Activated naive CD4-positive, alpha-beta T cell treated with anti-CD3 and anti-CD28 coated beads, Interleukin-2, amount 50 U/mL, for 16 hours (primary cell): Measurements from ENCODE around the gene ZBTB18.

Experiments used
- DNase-seq: peaks from one replicate; pipeline ENCODE4 v3.0.0-alpha.2; 2020

ZBTB18 gene

DNA sequence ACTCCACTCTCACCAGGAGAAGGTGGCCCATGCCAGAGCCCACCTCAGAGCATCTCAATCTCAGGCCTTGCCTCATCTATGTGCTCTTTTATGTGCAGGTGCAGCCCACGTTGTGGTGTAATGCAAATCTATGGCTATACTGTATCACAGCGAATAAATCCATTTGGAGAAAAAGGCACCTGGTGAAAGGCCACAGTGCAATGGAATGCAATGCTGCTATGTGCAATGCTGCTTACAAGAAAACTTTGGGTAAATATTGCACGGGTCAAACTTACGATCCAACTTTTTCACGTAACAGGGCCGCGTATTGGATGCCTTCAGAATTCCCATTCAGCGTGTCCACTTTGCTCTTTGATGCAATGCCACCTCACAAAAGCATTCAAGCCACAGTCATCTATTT, 13.5 kb downstream of the ZBTB18 start:
- no peak for DNase-seq

DNA sequence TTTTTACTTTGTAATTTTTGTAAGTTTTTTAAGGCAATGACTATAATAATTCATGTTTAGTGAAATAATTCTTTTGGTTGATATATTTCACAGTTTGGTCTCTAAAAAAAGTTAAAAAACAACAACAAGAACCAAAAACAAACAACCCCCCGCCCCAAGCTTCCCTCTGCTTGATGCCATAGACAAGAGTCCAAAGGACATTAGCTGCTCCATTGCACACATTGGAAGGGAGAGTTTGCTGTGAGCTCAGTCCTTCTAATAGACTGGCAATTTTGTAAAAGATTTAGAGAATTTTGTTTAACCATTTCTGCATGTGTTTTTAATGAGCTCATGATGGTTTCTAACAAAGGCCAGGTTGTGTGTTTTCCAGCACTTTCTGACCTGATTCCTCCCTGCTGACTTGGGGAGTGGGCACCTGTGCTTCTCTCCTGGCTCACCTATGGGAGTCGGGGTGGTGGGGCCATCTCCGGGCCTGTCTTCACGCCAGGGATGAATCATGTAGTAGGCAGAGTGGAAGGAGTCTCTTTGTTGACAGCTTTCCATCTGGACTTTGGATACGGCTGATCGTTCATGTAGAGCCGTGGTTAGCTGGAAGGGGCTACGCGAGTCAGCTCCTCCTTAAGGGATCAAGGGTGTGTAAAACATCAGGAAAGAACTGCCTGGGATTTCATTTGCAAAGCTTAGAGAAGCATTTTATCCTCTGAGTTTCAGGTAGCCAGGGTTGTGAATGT, 14.1 kb downstream of the ZBTB18 start:
- no peak for DNase-seq

DNA sequence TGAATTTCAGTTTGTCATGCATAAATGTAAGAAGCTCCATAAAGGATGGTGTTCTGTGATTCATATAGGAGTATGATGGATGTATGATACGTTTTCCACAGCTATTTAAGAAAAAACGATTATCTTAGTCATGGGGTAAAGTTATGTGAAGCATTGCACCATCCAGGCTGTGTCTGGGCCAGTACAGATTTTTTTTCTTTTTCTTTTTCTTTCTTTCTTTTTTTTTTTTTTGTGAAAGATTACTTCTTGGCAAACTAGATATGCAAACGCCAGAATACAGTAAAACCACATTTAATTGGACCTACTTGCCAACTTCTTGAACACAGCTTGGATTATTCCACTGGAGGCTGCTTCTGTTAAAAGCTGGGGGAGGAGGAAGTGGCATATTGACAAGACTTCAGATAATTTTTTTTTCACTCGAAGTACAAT, 14.9 kb downstream of the ZBTB18 start:
- DNase-seq, result no peak

DNA sequence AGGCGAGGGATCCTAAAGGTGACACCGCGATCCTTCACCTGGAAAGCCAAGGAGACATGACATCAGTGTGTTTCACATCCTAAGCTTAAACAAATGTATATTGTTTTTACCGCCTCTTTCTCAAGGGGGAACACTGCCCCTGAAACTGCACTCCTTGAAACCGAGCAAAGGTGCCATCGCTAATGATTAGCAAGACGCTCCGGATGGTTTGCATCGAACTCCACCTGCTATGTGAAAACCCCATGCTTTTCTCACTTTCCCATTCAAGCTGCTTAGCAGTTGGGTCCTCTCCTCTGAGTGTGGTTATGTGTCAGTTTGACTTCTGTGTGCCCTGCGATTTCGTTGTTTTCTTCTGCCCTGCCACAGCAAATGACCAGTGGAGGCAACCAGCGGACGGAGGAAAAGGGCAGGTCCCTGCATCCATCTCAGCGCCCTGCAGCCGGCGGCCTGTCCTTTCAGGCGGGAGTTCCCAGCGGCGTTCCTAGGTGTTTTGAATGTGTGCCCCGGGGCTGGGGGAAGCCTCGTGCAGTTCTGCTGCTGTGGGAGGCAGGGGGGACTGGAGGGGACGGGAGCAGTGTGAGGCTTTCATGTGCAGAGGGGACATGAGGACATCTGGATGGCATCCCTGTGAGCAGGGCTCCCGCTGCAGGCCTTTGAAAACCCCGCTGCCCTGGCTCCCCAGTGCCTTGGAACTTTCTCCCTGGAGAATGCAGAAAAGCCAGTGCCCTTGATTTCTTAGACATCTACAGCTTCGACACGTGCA, 16.1 kb downstream of the ZBTB18 start:
- DNase-seq, result no peak

DNA sequence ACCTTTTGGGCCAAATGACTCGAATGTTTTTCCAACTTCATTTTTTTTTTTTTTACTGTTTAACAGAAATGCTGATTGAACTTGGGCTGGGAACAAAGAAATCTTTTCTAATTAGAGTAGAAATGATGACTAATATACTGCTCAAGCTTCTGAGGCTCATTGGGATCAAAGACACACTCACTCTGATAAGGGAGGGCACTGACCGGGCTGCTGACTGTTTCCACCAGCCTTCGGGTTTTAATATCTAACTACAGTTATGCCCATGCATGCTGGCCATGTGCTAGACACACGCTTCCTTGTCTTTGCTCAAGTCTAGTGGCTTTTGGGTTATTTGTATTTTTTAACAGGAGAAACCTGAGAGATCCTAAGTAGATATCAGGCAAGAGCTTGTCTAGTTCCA, 16.8 kb downstream of the ZBTB18 start:
- DNase-seq, result no peak

- DNase-seq, result no peak
Measured at GRCh38 chr1:244068567-244068966, 17.5 kb downstream of the ZBTB18 start.

DNA sequence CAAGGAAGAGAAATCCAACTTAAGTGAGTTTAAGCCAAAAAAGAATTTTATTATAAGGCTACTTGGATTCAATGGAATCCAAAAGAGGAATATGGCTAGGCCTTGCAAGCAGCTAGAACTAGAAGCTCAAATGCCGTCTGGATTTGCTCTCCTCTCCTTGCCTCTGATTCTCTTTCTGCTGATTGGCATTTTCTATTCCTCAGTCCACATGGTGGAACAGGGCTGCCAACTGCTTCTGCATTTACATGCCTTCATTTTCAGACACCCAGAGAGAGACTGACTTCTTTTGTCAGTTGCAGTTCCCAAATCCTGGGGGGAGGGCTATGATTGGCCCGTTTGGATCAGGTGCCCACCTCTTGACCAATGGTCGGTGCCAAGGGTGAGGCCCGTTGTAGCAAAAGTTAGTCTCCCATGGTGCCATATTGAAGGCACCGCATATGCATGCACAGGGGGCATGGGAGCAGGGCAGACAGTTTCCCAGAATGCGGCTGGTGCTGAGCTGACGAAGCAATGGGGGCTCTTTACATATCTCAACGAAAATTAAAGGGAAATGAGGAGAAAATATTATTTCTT, 18.3 kb downstream of the ZBTB18 start:
- no peak for DNase-seq

- DNase-seq, result peak; percentile 44
Measured at GRCh38 chr1:244074559-244075171, 23.6 kb downstream of the ZBTB18 start.

DNA sequence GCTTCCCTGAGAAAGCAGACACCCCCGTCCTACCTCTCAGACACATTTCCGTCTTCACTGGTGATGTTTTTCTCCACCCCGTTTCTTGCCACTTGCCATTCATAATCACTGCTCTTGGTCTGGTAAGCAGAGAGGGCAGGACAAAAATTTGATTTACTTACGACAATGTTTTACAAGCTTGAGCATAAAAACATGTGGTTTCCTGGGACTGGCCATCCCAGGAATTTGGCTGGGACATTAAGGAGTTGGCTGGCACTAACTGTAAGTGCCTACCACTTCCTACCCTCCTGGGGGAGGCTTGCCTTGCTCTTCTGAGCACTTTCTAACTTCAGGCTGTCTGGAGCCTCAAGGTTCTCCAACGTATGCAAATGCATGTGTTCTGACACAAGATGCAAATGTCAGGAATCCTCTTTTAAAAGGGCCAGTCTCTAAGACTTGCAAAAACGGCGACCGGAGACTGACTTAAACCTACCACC, 24.2 kb downstream of the ZBTB18 start:
- no peak for DNase-seq

GRCh38 chr1:244076740-244077139, 25.7 kb downstream of the ZBTB18 start:
- DNase-seq, result no peak

DNA sequence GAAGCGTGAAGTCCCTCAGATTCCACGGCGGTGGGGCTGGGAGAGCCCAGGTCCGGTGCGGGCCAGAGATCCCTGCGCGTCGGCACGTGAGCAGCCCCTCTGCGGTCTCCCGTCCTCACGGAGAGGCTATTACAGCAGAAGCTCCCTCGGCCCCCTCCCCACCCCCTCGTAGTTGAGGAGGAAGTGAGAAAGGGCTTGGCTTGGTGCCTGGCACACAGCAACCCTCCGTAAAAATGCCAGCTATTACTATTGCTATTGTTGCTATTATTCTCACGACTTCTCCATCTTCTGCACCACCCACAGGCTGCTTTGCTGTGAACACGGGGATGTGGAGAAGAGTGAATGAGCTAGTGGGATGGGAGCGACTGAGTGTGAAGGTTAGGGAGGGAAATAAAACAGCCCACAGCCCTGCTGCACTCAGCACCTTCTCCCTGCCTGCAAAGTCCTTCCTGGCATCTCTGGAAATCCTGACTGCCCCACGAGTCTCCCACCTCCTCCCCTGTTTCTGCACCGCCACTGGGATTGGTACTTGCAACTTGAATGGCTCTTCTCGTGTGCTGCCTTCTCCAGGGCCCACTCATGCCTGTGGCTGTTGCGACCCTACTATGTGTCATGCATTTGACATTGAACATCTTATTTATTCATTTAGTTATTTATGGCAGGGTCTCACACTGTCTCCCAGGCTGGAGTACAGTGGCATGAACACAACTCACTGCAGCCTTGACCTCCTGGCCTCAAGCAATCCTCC, 26.6 kb downstream of the ZBTB18 start:
- no peak for DNase-seq

DNA sequence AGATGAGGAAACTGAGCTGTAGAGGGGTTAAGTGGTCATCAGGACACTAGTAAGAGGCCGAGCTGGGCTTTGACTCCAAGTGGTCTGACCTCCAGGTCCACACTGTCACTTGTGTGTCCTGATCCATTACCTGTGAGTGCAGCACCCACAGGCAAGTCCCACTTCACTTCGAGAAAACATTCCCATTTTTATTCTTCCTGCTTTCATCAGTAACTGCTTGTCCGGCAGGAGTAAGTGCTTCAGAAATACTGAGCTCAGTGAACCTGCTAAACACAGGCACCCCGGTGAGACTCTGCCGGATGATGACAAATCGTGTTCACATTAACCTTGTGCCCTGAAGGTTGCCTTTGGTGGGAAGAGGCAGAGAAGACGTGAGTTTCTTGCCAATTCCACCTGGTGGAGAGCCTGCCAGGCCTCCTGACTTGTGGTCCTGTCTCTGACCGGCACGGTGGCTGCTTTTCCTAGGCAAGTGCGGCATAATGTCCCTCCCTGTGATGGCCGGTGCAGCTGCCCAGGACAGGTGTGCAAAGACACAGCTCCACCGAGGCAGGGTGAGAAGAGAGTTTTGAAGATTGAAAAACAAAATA, 29.4 kb downstream of the ZBTB18 start:
- no peak for DNase-seq

DNA sequence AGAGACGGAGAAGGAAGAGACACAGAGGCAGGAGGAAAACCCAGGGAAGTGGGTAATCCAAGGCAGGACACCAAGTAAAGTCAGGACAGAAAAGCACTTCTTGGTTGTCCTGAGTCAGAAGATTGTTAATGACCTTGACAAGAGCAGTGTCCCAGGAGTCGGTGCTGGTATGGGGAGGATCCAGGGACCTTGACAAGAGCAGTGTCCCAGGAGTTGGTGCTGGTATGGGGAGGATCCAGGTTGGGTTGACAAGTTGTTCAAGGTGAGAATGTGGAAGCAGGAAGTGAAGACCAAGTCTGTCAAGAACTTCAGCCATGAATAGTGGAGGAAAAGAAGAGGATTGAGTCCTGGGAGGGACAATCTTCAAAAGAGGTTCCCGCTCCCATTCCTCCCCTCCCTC, 31.9 kb downstream of the ZBTB18 start:
- DNase-seq, result no peak

DNA sequence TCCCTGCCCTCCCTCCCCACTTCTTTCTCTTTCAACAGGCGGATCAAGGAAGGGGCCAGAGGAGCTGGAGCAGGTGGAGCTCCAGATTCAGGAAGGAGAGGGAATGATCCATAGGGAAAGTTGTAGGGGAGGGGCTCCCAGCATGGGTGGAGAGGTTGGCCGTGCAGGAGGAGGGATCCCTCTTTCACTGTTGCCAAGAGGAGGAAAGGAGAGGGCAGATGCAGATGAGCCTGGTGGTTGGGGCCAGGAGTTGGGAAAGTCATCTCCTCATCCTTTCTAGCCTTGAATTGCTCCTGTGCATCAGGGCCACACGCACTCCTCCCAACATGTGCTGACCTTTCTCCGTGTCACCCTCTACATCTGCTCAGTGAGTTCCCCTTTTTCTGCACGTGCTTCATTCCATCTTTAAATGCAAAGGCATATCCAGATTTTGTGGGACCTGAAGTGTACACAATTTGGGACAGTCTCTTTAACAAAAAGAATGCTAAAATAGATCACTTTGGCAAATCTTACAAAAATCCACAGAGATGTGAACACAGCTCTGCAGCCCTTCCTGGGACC, 32.4 kb downstream of the ZBTB18 start:
- no peak for DNase-seq

GRCh38 chr1:244084763-244085162, 33.7 kb downstream of the ZBTB18 start:
- DNase-seq, result no peak

DNA sequence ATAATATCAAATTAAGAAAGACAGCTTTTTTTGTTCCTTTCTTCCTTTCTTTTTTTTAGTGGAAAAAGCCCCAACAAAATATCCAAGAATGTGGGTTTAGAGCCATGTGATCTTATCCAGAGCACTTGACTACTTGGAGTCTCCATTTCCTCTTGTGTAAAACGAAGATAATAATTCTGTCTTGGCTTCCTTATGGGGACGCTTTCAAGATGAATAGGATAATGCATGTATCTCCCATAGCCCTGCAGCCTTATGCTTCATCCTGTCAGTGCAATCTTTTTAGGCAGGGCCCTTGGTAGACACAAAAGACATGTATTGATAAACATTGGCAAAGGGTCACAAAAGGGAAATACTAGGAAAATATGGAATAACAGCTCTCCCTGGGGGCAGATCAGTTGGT, 34.8 kb downstream of the ZBTB18 start:
- DNase-seq, result no peak

DNA sequence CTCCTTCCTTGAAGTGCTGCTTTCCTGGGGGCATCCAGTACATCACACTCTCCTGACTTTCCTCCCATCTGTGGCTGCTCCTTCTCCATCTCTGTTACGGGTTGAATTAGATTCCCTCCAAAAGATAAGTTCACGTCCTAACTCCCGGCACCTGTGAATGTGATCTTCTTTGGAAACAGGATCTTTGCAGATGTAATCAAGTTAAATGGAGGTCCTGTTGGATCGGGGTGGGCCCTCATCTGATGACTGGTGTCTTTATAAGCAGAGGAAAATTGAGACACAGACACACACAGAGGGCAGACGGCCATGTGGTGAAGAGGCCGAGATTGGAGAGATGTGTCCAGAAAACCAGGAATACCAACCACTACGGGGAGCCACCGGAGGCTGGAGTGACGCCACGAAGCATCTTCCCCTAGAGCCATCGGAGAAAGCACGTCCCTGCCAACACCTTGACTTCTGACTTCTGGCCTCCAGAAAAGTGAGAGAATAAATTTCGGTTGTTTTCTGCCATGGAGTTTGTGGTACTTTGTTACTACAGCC, 36.0 kb downstream of the ZBTB18 start:
- no peak for DNase-seq

DNA sequence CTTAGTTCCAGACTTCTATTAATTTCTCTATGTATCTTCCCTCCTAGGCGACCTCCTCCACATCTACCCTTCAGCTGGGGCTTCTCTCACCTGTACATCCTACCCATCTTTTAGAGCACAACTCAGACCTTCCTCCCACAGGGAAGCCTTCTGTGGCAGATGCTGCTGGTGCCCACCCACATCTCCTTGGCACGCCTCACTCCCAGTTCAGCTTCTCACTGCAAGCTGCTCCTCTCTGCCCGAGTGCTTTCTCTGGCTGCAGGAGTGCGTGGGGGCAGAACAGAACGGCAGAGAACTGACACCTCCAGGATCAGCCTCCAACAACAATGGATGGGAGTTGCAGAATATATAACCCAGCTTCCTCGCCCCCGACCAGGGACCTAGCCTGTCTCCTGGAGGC, 36.5 kb downstream of the ZBTB18 start:
- DNase-seq, result no peak

GRCh38 chr1:244088161-244088560, 37.1 kb downstream of the ZBTB18 start:
- no peak for DNase-seq

GRCh38 chr1:244089561-244089960, 38.5 kb downstream of the ZBTB18 start:
- DNase-seq, result no peak

GRCh38 chr1:244090645-244091044, 39.6 kb downstream of the ZBTB18 start:
- no peak for DNase-seq
